NOMO-1 treated with dmso at 0.1 percent for 144 hours (cell line): ENCODE data around the gene RAB11FIP5.
A peak's percentile ranks its signal among the peaks of the same experiment; 100 is the strongest.
"Not testable (repeated sequence)": the region's sequence is repeated elsewhere in the genome, so short reads cannot be mapped to it uniquely, and the experiment has no call there.

Experiments used
- DNase-seq: peaks from one replicate; lab custom pipeline; 2025; ENCODE audit not compliant: unreplicated experiment; lab: John Stamatoyannopoulos, UW

The RAB11FIP5 gene

GRCh38 chr2:73070643-73071359 is 41.9 kb downstream of the RAB11FIP5 start:
- DNase-seq, result no peak

DNA sequence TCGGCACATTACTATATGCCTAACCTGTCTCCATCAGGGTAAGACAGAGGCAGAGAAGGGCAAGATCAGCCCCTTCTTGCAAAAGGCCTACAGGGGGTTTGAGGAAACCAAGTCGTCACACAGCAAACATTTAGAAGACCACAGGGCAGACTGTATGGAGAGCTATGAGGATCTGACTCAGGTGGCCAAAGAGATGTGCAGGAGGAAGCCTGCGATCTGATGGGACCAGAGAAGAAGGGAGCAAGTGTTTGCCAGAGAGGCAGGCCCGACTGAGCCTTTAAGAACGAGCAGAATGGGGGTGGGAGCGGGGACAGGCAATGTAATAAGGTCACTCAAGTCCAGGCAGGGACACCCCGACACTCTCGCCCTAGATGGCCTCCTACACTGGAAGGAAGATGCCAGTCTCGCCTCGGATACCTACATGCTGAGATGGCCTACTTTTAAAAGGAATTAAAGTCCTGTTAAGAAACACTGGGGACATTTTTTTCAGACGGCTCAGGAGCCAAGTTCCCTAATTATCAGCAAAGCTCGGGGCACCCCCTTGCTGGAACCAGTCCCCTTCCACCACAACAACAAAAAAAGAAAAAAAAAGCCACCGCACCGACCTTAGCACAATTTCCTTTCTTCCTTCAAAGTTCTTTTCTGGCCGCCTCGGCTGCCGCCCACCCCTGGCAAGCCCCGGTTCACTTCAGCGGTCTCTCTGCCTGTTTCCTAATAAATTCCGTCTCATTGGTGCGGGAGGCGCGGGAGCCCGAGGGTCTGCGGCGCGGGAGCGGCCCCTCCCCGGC is 42.7 kb downstream of the RAB11FIP5 start:
- peak; percentile 26 for DNase-seq

GRCh38 chr2:73069041-73069854 is 43.5 kb downstream of the RAB11FIP5 start:
- DNase-seq, result no peak

GRCh38 chr2:73068147-73068546 is 44.6 kb downstream of the RAB11FIP5 start:
- no peak for DNase-seq

GRCh38 chr2:73067043-73067442 is 45.7 kb downstream of the RAB11FIP5 start:
- no peak for DNase-seq

- DNase-seq, result not testable (repeated sequence)
Observed at GRCh38 chr2:73065070-73065469, 47.7 kb downstream of the RAB11FIP5 start.

DNA sequence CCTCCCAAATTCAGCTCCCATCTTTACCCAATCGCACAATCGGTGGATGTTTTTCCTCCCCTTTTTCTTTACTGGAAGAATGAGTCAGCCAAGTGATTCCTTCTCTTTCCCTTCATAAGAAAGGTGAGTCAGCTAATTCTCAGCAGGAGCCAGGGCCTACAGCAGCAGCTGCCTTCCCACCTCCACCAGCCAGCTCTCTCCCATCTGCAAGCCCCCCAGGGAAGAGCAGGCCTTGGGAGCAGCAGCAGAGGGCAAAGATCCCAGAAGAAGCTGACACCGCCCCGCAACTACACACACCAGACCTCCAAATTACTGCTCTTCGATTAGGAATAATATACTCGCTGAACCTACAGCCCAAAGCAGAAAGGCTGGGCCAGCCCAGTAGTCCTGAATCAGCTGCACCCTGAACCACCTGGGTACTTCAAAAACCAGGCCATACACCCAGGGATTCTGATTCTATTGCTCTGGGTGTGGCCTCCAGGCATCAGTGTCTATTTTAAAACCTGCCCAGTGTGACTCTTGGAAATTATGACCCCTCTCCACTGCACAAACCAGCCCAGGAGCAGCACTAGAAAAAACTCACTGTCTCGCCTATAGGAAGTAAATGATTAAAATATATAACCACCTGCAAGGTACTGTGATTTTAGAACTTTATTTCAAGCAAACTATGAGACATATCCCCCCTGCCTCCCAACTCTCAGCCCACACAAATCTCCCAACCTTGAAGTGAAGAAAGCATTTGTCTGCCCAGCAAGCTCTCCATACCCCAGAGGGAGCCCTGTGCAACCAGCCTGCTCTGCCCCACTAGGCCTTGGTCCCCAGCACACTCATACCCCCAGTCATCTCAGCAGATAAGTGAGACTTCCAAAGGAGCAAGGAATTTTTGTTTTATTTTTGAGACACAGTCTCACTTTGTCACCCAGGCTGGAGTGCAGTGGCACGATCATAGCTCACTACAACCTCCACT is 48.6 kb downstream of the RAB11FIP5 start:
- DNase-seq, result no peak

- no peak for DNase-seq
Observed at GRCh38 chr2:73063472-73063871, 49.3 kb downstream of the RAB11FIP5 start.

DNA sequence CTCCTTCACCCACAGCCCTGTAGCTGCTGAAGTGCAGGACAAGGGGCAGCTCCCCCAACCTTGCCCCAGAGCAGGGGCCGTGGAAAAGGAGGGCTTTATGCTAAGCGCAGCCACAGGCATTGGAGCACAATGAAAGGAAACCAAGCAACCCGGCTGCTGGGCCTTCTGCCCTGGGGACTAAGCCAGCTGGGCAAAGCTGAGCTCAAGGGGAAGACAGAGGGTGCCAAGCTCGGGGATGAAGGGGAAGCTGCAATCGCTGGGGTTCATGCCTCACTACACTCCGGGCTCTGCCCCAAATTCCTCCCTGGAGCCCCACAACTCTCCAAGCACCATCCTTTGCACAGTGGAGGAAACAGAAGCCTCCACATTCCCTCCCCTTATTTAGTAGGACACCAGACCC is 53.6 kb downstream of the RAB11FIP5 start:
- no peak for DNase-seq

DNA sequence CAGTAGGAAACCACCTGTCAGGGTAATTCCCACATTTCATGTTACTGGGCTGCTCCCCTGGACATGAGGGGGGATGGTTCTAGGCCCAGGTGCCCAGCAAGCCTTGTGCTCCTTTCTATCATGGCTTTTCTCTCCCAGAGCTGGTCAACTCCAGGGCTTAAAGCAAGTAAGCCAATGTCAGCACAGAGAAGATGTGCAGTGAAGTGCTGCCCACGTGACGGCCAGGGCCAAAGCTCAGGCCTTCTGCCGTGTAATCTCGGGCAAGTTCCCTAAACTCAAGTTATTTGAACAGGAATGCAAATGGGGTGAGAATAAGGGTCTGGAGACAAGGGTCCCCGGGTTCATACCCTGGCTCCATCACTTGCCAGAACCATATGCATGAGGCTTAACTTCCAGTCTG is 57.8 kb downstream of the RAB11FIP5 start:
- no peak for DNase-seq

GRCh38 chr2:73053316-73054114 is 59.2 kb downstream of the RAB11FIP5 start:
- no peak for DNase-seq

GRCh38 chr2:73050121-73050545 is 62.6 kb downstream of the RAB11FIP5 start:
- DNase-seq, result no peak

- no peak for DNase-seq
Observed at GRCh38 chr2:73043929-73044832, 68.6 kb downstream of the RAB11FIP5 start.

- DNase-seq, result no peak
Observed at GRCh38 chr2:73043276-73043675, 69.5 kb downstream of the RAB11FIP5 start.

GRCh38 chr2:73037947-73038585 is 74.7 kb downstream of the RAB11FIP5 start:
- no peak for DNase-seq

DNA sequence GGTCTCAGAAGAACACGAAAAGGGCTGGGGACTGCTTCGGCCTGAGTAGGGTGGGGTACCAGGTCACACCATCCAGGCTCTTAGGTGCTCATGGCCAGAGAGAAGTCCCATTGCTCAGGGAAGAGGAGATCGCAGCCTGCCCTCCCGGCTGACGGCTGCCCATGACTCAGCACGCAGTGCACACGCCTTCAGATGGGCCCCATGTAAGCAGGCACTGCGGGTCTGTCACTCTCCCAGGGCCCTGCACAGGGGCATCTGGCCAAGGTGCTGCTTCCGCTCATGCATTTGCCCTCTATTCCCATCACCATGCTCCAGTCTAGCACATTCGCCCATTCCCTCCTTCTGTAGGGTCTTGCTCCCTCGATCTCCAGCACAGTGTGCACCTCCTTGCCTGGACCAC is 76.0 kb downstream of the RAB11FIP5 start:
- no peak for DNase-seq

DNA sequence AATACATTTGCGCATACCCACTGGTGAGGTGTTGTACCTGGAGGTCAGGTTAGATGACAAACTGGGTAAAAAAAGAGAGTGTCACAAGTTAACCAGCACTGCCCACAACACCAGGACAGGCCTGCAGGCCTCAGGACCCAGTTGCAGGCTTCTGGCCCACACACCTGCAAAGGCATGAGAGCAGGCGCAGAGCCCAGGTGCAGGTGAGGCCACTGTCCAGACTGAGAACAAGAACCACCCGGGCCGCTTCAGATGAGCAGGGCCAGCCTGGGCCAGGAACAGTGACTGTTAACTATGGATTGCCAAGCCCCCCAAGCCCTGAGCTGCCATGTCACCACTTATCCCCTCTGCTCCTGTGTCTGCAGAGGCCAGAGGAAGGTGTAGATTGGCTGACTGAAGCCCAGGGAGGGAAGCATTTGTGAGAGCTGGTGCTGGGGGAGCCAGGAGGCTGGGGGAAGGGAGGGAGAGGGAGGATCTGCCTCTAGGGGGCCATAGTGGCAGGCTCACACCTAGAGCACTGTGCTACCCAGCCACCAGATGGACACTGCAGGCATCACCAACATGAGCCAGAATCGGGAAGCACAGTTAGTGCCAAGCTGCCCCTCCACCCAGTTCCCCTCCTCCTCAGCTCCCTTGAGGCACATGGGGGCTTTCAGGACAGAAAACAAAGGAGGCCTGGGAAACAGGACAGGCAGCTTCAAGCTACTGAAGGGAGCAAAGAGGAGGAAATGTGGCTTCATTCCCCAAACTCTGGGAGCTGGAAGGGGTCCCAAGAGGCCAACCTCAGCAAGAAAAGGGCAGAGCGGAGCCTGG is 76.6 kb downstream of the RAB11FIP5 start:
- no peak for DNase-seq
